Panc1 (cell line): ENCODE results near the gene MEGF6. TPM values are rescaled to one million over a fixed set of nuclear protein-coding genes. Genes with fewer than 3 reads are reported as not detected.

Source experiments
- ATAC-seq: fragments of 200-7000 bp; cut with Tn5 transposase; 2 replicates; pipeline ENCODE4 v1.9.1; 2020; ENCODE audit warnings: mild to moderate bottlenecking, moderate library complexity
- BruUV-seq: library from RNA; stranded (reverse); fragments of 400-500 nt; replicated peaks from 2 replicates; lab custom pipeline; 2021; lab: Mats Ljungman, UMichigan
- CTCF ChIA-PET: fragments of 300-600 bp; sonication (Branson Sonifier 250); formaldehyde crosslinking; loops from one replicate; lab custom pipeline; 2022; ENCODE audit warnings: antibody characterized with exemption; lab: Charles Lee
- POLR2A ChIA-PET: fragments of 300-600 bp; sonication (Branson Sonifier 250); formaldehyde crosslinking; loops from one replicate; lab custom pipeline; 2022; ENCODE audit warnings: antibody characterized with exemption; lab: Charles Lee
- DNase-seq: peaks from one replicate; pipeline ENCODE4 v3.0.0-alpha.2; 2010; ENCODE audit warnings: low read depth, low spot score
- H3K27ac ChIP-seq: 2 replicates; pipeline ENCODE4 v1.5.1; 2011; ENCODE audit warnings: mild to moderate bottlenecking, low read length, inconsistent platforms
- H3K27me3 ChIP-seq: fragments of 200-500 bp; sonication (Bioruptor generic); 2 replicates; pipeline ENCODE4 v1.6.0; 2014; ENCODE audit warnings: low read length, inconsistent platforms; ENCODE audit not compliant: control insufficient read depth, insufficient read depth
- H3K36me3 ChIP-seq: fragments of 200-500 bp; sonication (Bioruptor generic); 2 replicates; pipeline ENCODE4 v1.5.1; 2014; ENCODE audit warnings: inconsistent platforms, mild to moderate bottlenecking, low read length, moderate library complexity; ENCODE audit not compliant: control insufficient read depth, insufficient read depth
- H3K4me1 ChIP-seq: 2 replicates; pipeline ENCODE4 v1.5.1; 2011; ENCODE audit warnings: inconsistent platforms, mild to moderate bottlenecking, low read length, moderate library complexity; ENCODE audit not compliant: control insufficient read depth, insufficient read depth
- H3K4me3 ChIP-seq, 2 experiments: 2 replicates each; pipeline ENCODE4 v1.5.1; 2011 to 2012; ENCODE audit warnings: low read depth in 2 of 2, low read length in 2 of 2, mild to moderate bottlenecking in 2 of 2, inconsistent platforms in 1 of 2, moderate library complexity in 1 of 2
- H3K9me3 ChIP-seq: fragments of 200-500 bp; sonication (Bioruptor generic); 2 replicates; pipeline ENCODE4 v1.5.1; 2014; ENCODE audit warnings: low read depth, mild to moderate bottlenecking, inconsistent platforms, low read length, moderate library complexity; ENCODE audit not compliant: control insufficient read depth, insufficient read depth
- CTCF ChIP-seq: fragments of 450-650 bp; IDR thresholded peaks from 2 replicates; pipeline ENCODE4 v1.5.1; 2017; ENCODE audit warnings: mild to moderate bottlenecking
- POLR2AphosphoS5 ChIP-seq: IDR thresholded peaks from 2 replicates; pipeline ENCODE4 v1.6.1; 2012; ENCODE audit warnings: mild to moderate bottlenecking, low read depth, low read length, moderate library complexity
- REST ChIP-seq, 2 experiments: IDR thresholded peaks; 2 replicates each; pipeline ENCODE4 v1.6.1; 2011 to 2012; ENCODE audit warnings: low read depth in 2 of 2, control low read depth in 1 of 2, low read length in 1 of 2, mild to moderate bottlenecking in 1 of 2, moderate library complexity in 1 of 2; ENCODE audit not compliant: insufficient read depth in 1 of 2
- SIN3A ChIP-seq: IDR thresholded peaks from 2 replicates; pipeline ENCODE4 v1.6.1; 2012; ENCODE audit warnings: low read depth, mild to moderate bottlenecking, low read length, moderate library complexity, borderline replicate concordance; ENCODE audit not compliant: insufficient read depth
- TCF7L2 ChIP-seq: IDR thresholded peaks from 2 replicates; pipeline ENCODE4 v1.6.1; 2011; ENCODE audit warnings: mild to moderate bottlenecking, low read depth, low read length, inconsistent platforms
- in situ Hi-C: cut with HindIII; loops from 2 replicates; pipeline ENCODE4 v1.10.0; 2016; ENCODE audit warnings: low sequenced_read_pairs, low pct_unique_long_range_greater_than_20kb
- intact Hi-C: fragments of 100-400 bp; cut with micrococcal nuclease; formaldehyde crosslinking; loops from one replicate; pipeline ENCODE4 v1.10.0; 2022; ENCODE audit not compliant: unreplicated experiment
- total RNA-seq: library from RNA; stranded (reverse); gene quantifications from one replicate; pipeline ENCODE4 v1.2.1, GENCODE V29; 2021; ENCODE audit not compliant: unreplicated experiment

The MEGF6 gene
- total RNA-seq, 1 experiment from 2014 or later: 32.6 TPM

- Histone ChIP-seq H3K36me3 (no peaks in the 10 kb centered on the region), H3K27ac (no peak overlapping the region), H3K27me3 (no peaks in the 10 kb centered on the region), H3K9me3 (no peaks in the 10 kb centered on the region), H3K4me1 (peaks cover 25% of the 10 kb centered on the region), H3K4me3 (no peak overlapping the region)
- BruUV-seq: no TSS peak
- no peak for DNase-seq
- POLR2A ChIA-PET: no interaction called here
- CTCF ChIA-PET: interaction anchor here (1.1 kb wide), 1 partner anchor 14 kb away, joined by 3 read pairs; no protein-coding TSS in a partner anchor
- TF ChIP-seq SIN3A: no peak
- TF ChIP-seq REST (IDR thresholded peaks at IDR 0.05; ENCODE audit: insufficient read depth in 1 of 2, low read depth in 2 of 2, low read length in 1 of 2): no peak
- no peak for TF ChIP-seq TCF7L2
- no peak for TF ChIP-seq CTCF
- TF ChIP-seq POLR2AphosphoS5: no peak
- in situ Hi-C loops: no loop called here
- ATAC-seq: peak; percentile 20
- intact Hi-C loops: no loop called here
Observed at GRCh38 chr1:3504822-3505153, 106.5 kb downstream of the MEGF6 start.

DNA sequence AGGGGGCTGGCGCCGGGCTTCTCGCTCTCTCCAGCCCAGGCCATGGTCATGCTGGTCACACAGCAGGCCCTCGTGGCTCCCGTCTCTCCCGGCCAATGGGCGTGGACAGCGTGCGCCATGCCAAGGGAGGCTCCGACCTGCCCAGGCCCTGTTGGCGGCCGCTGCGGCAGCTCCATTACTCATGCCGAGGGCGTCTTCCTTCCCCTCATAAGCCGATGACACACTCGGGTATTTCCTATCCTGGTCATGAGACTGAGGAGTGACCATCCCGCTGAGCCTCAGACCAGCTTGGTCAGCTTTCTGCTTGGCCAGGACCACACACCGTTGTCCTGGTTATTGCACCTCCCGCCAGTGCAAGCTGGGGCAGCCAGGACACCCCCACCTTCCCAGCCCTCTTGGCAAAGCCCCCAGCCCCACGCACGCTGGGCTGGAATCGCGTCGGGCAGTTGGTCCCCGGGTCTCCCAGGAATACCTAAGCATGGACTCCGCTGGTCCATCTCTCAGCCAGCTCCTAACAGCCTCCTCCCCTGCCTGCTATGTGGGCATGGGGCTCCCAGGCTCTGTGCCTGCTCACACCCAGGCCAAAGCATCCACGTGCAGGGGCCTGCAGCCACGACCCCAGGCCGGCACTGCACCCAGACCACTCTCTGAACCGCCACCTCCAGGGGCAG, 107.0 kb downstream of the MEGF6 start:
- intact Hi-C loops (no loop called here), in situ Hi-C loops (no loop called here)
- H3K36me3 ChIP-seq: no peaks in the 10 kb centered on the region
- TF ChIP-seq REST (IDR thresholded peaks at IDR 0.05; ENCODE audit: insufficient read depth in 1 of 2, low read depth in 2 of 2, low read length in 1 of 2) (no peak), TCF7L2 (no peak), POLR2AphosphoS5 (no peak), SIN3A (no peak), CTCF (no peak)
- H3K27ac ChIP-seq: no peak overlapping the region
- CTCF ChIA-PET: interaction anchor here (0.9 to 1.1 kb wide), 2 partner anchors 13 to 84 kb away, joined by 3 to 8 read pairs; no protein-coding TSS in a partner anchor
- POLR2A ChIA-PET: no interaction called here
- no peaks in the 10 kb centered on the region for H3K9me3 ChIP-seq
- H3K4me1 ChIP-seq: peaks cover 25% of the 10 kb centered on the region
- H3K27me3 ChIP-seq: no peaks in the 10 kb centered on the region
- no peak overlapping the region for H3K4me3 ChIP-seq
- ATAC-seq (peak; percentile 77), DNase-seq (peak; percentile 69)
- no TSS peak for BruUV-seq
